Transverse colon (tissue), 3 donors: ENCODE measurements around the gene HPCAL1.

Source experiments
- EP300 ChIP-seq: sonication (generic); formaldehyde crosslinking; IDR thresholded peaks from one replicate; pipeline ENCODE4 v1.6.1; 2017; ENCODE audit warnings: antibody characterized with exemption, low read depth
- POLR2A ChIP-seq: fragments of 450-650 bp; IDR thresholded peaks from one replicate; pipeline ENCODE4 v1.6.1; 2016; ENCODE audit warnings: antibody characterized with exemption, mild to moderate bottlenecking, moderate library complexity
- TF ChIP-seq, protein P1 (sequence below), 5 experiments: fragments of 200-600 bp in 3 of 5; fragments of 450-650 bp in 2 of 5; sonication (generic) in 3 of 5; IDR thresholded peaks; 1 replicate in 2 of 5; 2 replicates in 3 of 5; pipeline ENCODE4 v1.5.1; 2016 to 2017; ENCODE audit warnings: antibody characterized with exemption in 5 of 5, inconsistent platforms in 3 of 5, mild to moderate bottlenecking in 2 of 5, moderate library complexity in 1 of 5

DNA sequence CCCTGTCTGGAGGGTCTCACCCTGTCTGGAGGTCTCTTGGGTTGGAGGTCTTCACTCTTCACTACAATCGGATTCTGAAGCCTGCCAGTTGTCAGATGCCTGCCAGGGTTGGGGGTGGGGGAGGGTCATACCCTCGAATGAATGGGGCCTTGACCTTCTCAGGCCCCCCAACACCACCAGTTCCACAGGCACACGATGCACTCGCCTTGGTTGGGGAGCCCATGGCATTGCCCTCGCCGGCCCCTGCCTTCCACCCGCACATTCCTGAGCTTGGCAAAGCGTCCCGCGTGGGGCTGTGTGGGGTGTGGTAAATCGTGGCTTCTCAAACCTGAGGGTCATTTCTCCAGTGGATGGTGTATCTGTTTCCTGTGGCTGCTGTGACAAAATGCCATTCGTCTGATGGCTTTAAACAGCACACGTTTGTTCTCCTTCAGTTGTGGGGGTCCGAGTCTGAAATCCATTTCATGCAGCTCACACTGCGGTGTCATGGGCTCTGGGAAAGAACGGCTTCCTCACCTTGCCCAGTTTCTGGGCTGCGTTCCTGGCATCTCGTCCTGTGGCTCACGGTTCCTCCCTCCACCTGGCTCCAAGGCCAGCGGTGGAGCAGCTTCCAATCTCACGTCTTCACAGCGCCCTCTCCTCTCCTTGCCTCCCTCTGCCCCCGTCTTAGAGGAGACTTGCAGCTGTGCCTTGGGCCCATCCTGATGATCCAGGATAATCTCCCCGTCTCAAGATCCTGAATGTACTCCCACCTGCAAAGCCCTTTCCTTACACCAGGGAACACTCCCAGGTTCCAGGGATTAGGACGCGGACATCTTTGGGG, 38.0 kb upstream of the HPCAL1 start:
- TF ChIP-seq, protein P1, sequence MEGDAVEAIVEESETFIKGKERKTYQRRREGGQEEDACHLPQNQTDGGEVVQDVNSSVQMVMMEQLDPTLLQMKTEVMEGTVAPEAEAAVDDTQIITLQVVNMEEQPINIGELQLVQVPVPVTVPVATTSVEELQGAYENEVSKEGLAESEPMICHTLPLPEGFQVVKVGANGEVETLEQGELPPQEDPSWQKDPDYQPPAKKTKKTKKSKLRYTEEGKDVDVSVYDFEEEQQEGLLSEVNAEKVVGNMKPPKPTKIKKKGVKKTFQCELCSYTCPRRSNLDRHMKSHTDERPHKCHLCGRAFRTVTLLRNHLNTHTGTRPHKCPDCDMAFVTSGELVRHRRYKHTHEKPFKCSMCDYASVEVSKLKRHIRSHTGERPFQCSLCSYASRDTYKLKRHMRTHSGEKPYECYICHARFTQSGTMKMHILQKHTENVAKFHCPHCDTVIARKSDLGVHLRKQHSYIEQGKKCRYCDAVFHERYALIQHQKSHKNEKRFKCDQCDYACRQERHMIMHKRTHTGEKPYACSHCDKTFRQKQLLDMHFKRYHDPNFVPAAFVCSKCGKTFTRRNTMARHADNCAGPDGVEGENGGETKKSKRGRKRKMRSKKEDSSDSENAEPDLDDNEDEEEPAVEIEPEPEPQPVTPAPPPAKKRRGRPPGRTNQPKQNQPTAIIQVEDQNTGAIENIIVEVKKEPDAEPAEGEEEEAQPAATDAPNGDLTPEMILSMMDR (IDR thresholded peaks at IDR 0.05): no peak
- TF ChIP-seq POLR2A (no peak), EP300 (no peak)
